Liver (tissue), 9 donors: ENCODE data around the gene C19orf47. TPM values are rescaled to one million over a fixed set of nuclear protein-coding genes. Genes with fewer than 3 reads are reported as not detected.

Experiments
- DNase-seq: peaks from one replicate; pipeline ENCODE4 v3.0.0-alpha.2; 2017; ENCODE audit warnings: low spot score
- H3K27ac ChIP-seq, 2 donors: one replicate each; pipeline ENCODE4 v1.7.0; 2013; ENCODE audit warnings: inconsistent platforms in 2 of 2, low read length in 2 of 2, control low read depth in 1 of 2, low read depth in 1 of 2, mild to moderate bottlenecking in 1 of 2
- H3K27me3 ChIP-seq, 4 donors: one replicate each; pipeline versions ENCODE4 v1.6.1 to v1.7.0; 2013; ENCODE audit warnings: low read length in 3 of 4, inconsistent platforms in 1 of 4, mild to moderate bottlenecking in 1 of 4, moderate library complexity in 1 of 4; ENCODE audit not compliant: control insufficient read depth in 4 of 4, insufficient read depth in 4 of 4
- H3K36me3 ChIP-seq, 4 donors: one replicate each; pipeline versions ENCODE4 v1.6.1 to v1.7.0; 2013; ENCODE audit warnings: low read length in 3 of 4, mild to moderate bottlenecking in 3 of 4, low read depth in 1 of 4, moderate library complexity in 1 of 4; ENCODE audit not compliant: control insufficient read depth in 4 of 4, insufficient read depth in 3 of 4
- H3K4me1 ChIP-seq, 4 donors: one replicate each; pipeline versions ENCODE4 v1.6.1 to v1.7.0; 2013; ENCODE audit warnings: low read length in 3 of 4, mild to moderate bottlenecking in 3 of 4, moderate library complexity in 1 of 4; ENCODE audit not compliant: control insufficient read depth in 4 of 4, insufficient read depth in 4 of 4
- H3K4me3 ChIP-seq, 3 donors: one replicate each; pipeline versions ENCODE4 v1.6.1 to v1.7.0; 2013; ENCODE audit warnings: low read length in 3 of 3, control low read depth in 1 of 3, low read depth in 1 of 3, mild to moderate bottlenecking in 1 of 3
- H3K9ac ChIP-seq, 2 donors: one replicate each; pipeline ENCODE4 v1.7.0; 2013; ENCODE audit warnings: low read length in 2 of 2, mild to moderate bottlenecking in 2 of 2, moderate library complexity in 2 of 2, control low read depth in 1 of 2, low read depth in 1 of 2
- H3K9me3 ChIP-seq, 4 donors: one replicate each; pipeline versions ENCODE4 v1.6.1 to v1.7.0; 2013; ENCODE audit warnings: low read length in 3 of 4; ENCODE audit not compliant: control insufficient read depth in 4 of 4
- ATF3 ChIP-seq: IDR thresholded peaks from 2 replicates; pipeline ENCODE4 v1.6.1; 2016; ENCODE audit warnings: antibody characterized with exemption
- EGR1 ChIP-seq, 2 donors: IDR thresholded peaks; 2 replicates each; pipeline ENCODE4 v1.6.1; 2016 to 2018; ENCODE audit warnings: antibody characterized with exemption in 2 of 2, low read depth in 2 of 2
- FOXA2 ChIP-seq: IDR thresholded peaks from 2 replicates; pipeline ENCODE4 v1.6.1; 2016; ENCODE audit warnings: antibody characterized with exemption
- GABPA ChIP-seq, 2 donors: IDR thresholded peaks in 1 of 2; conservative IDR thresholded peaks in 1 of 2; 2 replicates each; pipeline ENCODE4 v1.6.1; 2016; ENCODE audit warnings: antibody characterized with exemption in 2 of 2, mild to moderate bottlenecking in 1 of 2, moderate library complexity in 1 of 2
- HNF4A ChIP-seq, 2 donors: conservative IDR thresholded peaks; 2 replicates each; pipeline ENCODE4 v1.6.1; 2016; ENCODE audit warnings: antibody characterized with exemption in 2 of 2, mild to moderate bottlenecking in 2 of 2
- HNF4G ChIP-seq: IDR thresholded peaks from 2 replicates; pipeline ENCODE4 v1.6.1; 2016; ENCODE audit warnings: antibody characterized with exemption
- JUND ChIP-seq, 2 donors: IDR thresholded peaks; 2 replicates each; pipeline ENCODE4 v1.6.1; 2016; ENCODE audit warnings: antibody characterized with exemption in 2 of 2
- MAX ChIP-seq: IDR thresholded peaks from 2 replicates; pipeline ENCODE4 v1.6.1; 2016; ENCODE audit warnings: antibody characterized with exemption
- NR2F2 ChIP-seq: IDR thresholded peaks from 2 replicates; pipeline ENCODE4 v1.6.1; 2016; ENCODE audit warnings: antibody characterized with exemption
- RAD21 ChIP-seq, 2 donors: IDR thresholded peaks; 2 replicates each; pipeline ENCODE4 v1.6.1; 2016; ENCODE audit warnings: antibody characterized with exemption in 2 of 2, mild to moderate bottlenecking in 2 of 2
- SP1 ChIP-seq: IDR thresholded peaks from 2 replicates; pipeline ENCODE4 v1.6.1; 2018; ENCODE audit warnings: antibody characterized with exemption, mild to moderate bottlenecking
- TAF1 ChIP-seq: conservative IDR thresholded peaks from 2 replicates; pipeline ENCODE4 v1.6.1; 2016; ENCODE audit warnings: antibody characterized with exemption, mild to moderate bottlenecking
- YY1 ChIP-seq: IDR thresholded peaks from 2 replicates; pipeline ENCODE4 v1.6.1; 2016; ENCODE audit warnings: antibody characterized with exemption, mild to moderate bottlenecking
- WGBS: extraction: QIAGEN DNeasy Blood & Tissue Kit; methylation state at CpG from one replicate; pipeline ENCODE4 v1.1.7; 2013; 5-methylcytosine and 5-hydroxymethylcytosine counted together
- polyA plus RNA-seq, 2 donors: library from polyadenylated mRNA; stranded (reverse) in 1 of 2; unstranded in 1 of 2; fragments of 200-250 nt in 1 of 2; fragments of >200 nt in 1 of 2; fragmentation: Nextera tagmentation in 1 of 2; extraction: Ambion mirVana in 1 of 2; gene quantifications; one replicate each; pipeline versions ENCODE4 v1.2.1 to v1.2.3, GENCODE V29; 2013 to 2015
- total RNA-seq, 2 donors: library from RNA; depleted of rRNA; stranded (reverse); fragments of >200 nt; gene quantifications; one replicate each; pipeline ENCODE4 v1.2.3, GENCODE V29; 2014
- TF ChIP-seq, protein P1 (sequence below): fragments of 150-350 bp; IDR thresholded peaks from 2 replicates; pipeline ENCODE4 v1.5.1; 2017; ENCODE audit warnings: improper control_type of control experiment, low read depth, low read length; ENCODE audit not compliant: missing input control
- TF ChIP-seq, protein P2 (sequence below): IDR thresholded peaks from 2 replicates; pipeline ENCODE4 v1.6.1; 2016; ENCODE audit warnings: antibody characterized with exemption
- TF ChIP-seq, protein P3 (sequence below): IDR thresholded peaks from 2 replicates; pipeline ENCODE4 v1.6.1; 2016; ENCODE audit warnings: antibody characterized with exemption, mild to moderate bottlenecking
- donor health status: healthy.
- donor health status: healthy.
- donor health status: healthy.
- donor health status: healthy.
- donor health status: healthy.

The C19orf47 gene
- total and polyA plus RNA-seq, 4 donors: 3.9 to 6.0 (median 5.0) TPM

GRCh38 chr19:40274585-40275544, 73.3 kb downstream of the C19orf47 start (continued):
- TF ChIP-seq, protein P1, sequence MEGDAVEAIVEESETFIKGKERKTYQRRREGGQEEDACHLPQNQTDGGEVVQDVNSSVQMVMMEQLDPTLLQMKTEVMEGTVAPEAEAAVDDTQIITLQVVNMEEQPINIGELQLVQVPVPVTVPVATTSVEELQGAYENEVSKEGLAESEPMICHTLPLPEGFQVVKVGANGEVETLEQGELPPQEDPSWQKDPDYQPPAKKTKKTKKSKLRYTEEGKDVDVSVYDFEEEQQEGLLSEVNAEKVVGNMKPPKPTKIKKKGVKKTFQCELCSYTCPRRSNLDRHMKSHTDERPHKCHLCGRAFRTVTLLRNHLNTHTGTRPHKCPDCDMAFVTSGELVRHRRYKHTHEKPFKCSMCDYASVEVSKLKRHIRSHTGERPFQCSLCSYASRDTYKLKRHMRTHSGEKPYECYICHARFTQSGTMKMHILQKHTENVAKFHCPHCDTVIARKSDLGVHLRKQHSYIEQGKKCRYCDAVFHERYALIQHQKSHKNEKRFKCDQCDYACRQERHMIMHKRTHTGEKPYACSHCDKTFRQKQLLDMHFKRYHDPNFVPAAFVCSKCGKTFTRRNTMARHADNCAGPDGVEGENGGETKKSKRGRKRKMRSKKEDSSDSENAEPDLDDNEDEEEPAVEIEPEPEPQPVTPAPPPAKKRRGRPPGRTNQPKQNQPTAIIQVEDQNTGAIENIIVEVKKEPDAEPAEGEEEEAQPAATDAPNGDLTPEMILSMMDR: no peak
- TF ChIP-seq JUND (IDR thresholded peaks at IDR 0.05) (no peak), NR2F2 (no peak), SP1 (no peak)

DNA sequence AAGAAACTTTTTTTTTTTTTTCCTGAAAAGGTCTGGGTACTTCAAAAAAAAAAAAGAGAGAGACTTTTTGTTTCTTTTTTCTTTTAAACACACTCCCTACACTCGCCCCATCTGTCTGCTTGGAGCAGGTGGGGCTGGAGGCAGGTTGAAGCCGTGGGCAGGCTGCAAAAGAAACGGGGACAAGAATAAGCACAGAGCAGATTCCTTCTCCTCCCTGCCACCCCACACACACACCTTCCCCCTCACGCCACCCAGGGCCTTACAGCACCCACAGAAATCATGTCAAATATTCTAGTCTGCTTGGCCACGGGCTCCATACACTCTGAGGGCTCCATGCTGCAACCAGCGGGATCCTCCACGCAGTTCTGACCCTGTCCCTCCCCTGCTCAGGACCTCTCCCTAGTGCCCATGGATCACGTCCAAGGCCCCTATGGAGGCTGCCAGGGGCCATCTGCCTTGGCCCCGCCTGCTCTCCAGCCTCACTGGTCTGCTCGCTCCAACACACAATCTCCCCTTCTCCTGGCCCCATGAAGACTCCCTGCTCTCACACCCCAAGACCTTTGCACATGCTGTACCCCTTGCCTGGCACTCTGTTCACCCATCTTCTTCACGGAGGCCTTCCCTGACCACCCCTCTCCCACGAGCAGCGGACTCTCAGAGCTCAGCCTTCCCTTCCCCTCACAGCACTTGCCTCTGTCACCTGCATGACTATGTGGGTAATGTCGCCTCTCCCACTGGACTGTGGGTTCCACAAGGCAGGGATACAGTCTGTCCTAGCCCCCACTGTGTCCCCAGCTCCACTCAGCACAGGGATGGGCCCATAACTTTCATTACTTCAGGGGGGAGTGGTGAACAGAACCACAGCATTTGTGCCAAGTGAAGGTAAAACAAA, 74.5 kb downstream of the C19orf47 start:
- DNase-seq: no peak
- Histone ChIP-seq H3K36me3 (peaks cover 0 to 6% (median 2%) of the 10 kb centered on the region in 4 donors), H3K9me3 (no peaks in the 10 kb centered on the region), H3K4me3 (no peak overlapping the region), H3K27me3 (no peaks in the 10 kb centered on the region), H3K9ac (no peak overlapping the region), H3K27ac (no peak overlapping the region), H3K4me1 (peaks cover 15 to 52% (median 32%) of the 10 kb centered on the region in 4 donors)
- WGBS: 78% methylated on average over 14 of the region's 14 CpGs
- TF ChIP-seq RAD21 (IDR thresholded peaks at IDR 0.05): no peak
- TF ChIP-seq, protein P2, sequence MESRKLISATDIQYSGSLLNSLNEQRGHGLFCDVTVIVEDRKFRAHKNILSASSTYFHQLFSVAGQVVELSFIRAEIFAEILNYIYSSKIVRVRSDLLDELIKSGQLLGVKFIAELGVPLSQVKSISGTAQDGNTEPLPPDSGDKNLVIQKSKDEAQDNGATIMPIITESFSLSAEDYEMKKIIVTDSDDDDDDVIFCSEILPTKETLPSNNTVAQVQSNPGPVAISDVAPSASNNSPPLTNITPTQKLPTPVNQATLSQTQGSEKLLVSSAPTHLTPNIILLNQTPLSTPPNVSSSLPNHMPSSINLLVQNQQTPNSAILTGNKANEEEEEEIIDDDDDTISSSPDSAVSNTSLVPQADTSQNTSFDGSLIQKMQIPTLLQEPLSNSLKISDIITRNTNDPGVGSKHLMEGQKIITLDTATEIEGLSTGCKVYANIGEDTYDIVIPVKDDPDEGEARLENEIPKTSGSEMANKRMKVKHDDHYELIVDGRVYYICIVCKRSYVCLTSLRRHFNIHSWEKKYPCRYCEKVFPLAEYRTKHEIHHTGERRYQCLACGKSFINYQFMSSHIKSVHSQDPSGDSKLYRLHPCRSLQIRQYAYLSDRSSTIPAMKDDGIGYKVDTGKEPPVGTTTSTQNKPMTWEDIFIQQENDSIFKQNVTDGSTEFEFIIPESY: no peak
- no peak for TF ChIP-seq ATF3
- TF ChIP-seq NR2F2: no peak
- TF ChIP-seq, protein P1: no peak
- no peak for TF ChIP-seq YY1
- TF ChIP-seq FOXA2: no peak

GRCh38 chr19:40272261-40272660, 75.9 kb downstream of the C19orf47 start:
- no peak for DNase-seq
- Histone ChIP-seq H3K27ac (no peak overlapping the region), H3K4me3 (no peak overlapping the region), H3K9ac (no peak overlapping the region), H3K4me1 (peaks cover 6 to 52% (median 21%) of the 10 kb centered on the region in 4 donors), H3K9me3 (no peaks in the 10 kb centered on the region), H3K36me3 (peaks cover 0 to 6% (median 2%) of the 10 kb centered on the region in 4 donors), H3K27me3 (no peaks in the 10 kb centered on the region)
- WGBS: 96% methylated on average over 14 of the region's 14 CpGs
- TF ChIP-seq YY1: no peak
- TF ChIP-seq, protein P3, sequence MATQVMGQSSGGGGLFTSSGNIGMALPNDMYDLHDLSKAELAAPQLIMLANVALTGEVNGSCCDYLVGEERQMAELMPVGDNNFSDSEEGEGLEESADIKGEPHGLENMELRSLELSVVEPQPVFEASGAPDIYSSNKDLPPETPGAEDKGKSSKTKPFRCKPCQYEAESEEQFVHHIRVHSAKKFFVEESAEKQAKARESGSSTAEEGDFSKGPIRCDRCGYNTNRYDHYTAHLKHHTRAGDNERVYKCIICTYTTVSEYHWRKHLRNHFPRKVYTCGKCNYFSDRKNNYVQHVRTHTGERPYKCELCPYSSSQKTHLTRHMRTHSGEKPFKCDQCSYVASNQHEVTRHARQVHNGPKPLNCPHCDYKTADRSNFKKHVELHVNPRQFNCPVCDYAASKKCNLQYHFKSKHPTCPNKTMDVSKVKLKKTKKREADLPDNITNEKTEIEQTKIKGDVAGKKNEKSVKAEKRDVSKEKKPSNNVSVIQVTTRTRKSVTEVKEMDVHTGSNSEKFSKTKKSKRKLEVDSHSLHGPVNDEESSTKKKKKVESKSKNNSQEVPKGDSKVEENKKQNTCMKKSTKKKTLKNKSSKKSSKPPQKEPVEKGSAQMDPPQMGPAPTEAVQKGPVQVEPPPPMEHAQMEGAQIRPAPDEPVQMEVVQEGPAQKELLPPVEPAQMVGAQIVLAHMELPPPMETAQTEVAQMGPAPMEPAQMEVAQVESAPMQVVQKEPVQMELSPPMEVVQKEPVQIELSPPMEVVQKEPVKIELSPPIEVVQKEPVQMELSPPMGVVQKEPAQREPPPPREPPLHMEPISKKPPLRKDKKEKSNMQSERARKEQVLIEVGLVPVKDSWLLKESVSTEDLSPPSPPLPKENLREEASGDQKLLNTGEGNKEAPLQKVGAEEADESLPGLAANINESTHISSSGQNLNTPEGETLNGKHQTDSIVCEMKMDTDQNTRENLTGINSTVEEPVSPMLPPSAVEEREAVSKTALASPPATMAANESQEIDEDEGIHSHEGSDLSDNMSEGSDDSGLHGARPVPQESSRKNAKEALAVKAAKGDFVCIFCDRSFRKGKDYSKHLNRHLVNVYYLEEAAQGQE: no peak
- TF ChIP-seq HNF4G: no peak
- no peak for TF ChIP-seq MAX
- no peak for TF ChIP-seq EGR1 (IDR thresholded peaks at IDR 0.05; ENCODE audit: low read depth in 2 of 2)
- TF ChIP-seq HNF4A (conservative IDR thresholded peaks at IDR 0.05): no peak
- no peak for TF ChIP-seq TAF1
- no peak for TF ChIP-seq GABPA (IDR thresholded peaks at IDR 0.05 in 1 of 2, conservative IDR thresholded peaks at IDR 0.05 in 1 of 2)
